ENCODE measurements around the gene RPAP3.

RPAP3 gene

GRCh38 chr12:47722136-47722834, 16.5 kb upstream of the RPAP3 start:
- H3K9ac ChIP-seq (ENCODE audit: low read length), result no peak overlapping the region
- no peaks in the 10 kb centered on the region for H4K20me1 ChIP-seq (ENCODE audit: insufficient read depth, low read length)
- H2AFZ ChIP-seq (ENCODE audit: low read length), result no peak overlapping the region
- H3K9me2 ChIP-seq (ENCODE audit: low read depth, low read length), result no peaks in the 10 kb centered on the region
- H3K36me3 ChIP-seq (ENCODE audit: insufficient read depth, low read length), result no peaks in the 10 kb centered on the region
- H3K4me1 ChIP-seq (ENCODE audit: insufficient read depth, low read length, severe bottlenecking), result peaks cover 2% of the 10 kb centered on the region
- no peaks in the 10 kb centered on the region for H3K9me3 ChIP-seq (ENCODE audit: low read length)
- H3F3A ChIP-seq (ENCODE audit: insufficient read depth, low read length), result no peaks in the 10 kb centered on the region
- H3K4me3 ChIP-seq (ENCODE audit: low read depth, low read length, poor library complexity, severe bottlenecking), result no peak overlapping the region
- H3K79me2 ChIP-seq (ENCODE audit: insufficient read depth, low read length), result no peaks in the 10 kb centered on the region
- H3K4me2 ChIP-seq (ENCODE audit: low read length), result no peak overlapping the region
- no peaks in the 10 kb centered on the region for H3K27me3 ChIP-seq (ENCODE audit: insufficient read depth, low read length)
- H3K27ac ChIP-seq (ENCODE audit: low read depth, low read length, poor library complexity, severe bottlenecking), result no peak overlapping the region
- TF ChIP-seq EZH2 (IDR thresholded peaks at IDR 0.05; ENCODE audit: borderline replicate concordance, low read length) (no peak), CTCF (IDR thresholded peaks at IDR 0.05; ENCODE audit: low read length) (no peak)

GRCh38 chr12:47721431-47721973, 15.7 kb upstream of the RPAP3 start:
- Histone ChIP-seq H3K36me3 (ENCODE audit: insufficient read depth, low read length) (no peaks in the 10 kb centered on the region), H3F3A (ENCODE audit: insufficient read depth, low read length) (no peaks in the 10 kb centered on the region)
- no peak for TF ChIP-seq EZH2 (IDR thresholded peaks at IDR 0.05; ENCODE audit: borderline replicate concordance, low read length)
- no peak for TF ChIP-seq CTCF (IDR thresholded peaks at IDR 0.05; ENCODE audit: low read length)

GRCh38 chr12:47718531-47718930, 12.7 kb upstream of the RPAP3 start:
- no peak overlapping the region for H3K9ac ChIP-seq (ENCODE audit: low read length)
- H3K9me3 ChIP-seq (ENCODE audit: low read length), result no peaks in the 10 kb centered on the region
- no peaks in the 10 kb centered on the region for H3K9me2 ChIP-seq (ENCODE audit: low read depth, low read length)
- H3K79me2 ChIP-seq (ENCODE audit: insufficient read depth, low read length), result no peaks in the 10 kb centered on the region
- no peak for TF ChIP-seq CTCF (IDR thresholded peaks at IDR 0.05; ENCODE audit: low read length)
- peaks cover 5% of the 10 kb centered on the region for H3K4me1 ChIP-seq (ENCODE audit: insufficient read depth, low read length, severe bottlenecking)
- no peak overlapping the region for H3K4me3 ChIP-seq (ENCODE audit: low read depth, low read length, poor library complexity, severe bottlenecking)
- no peak overlapping the region for H3K4me2 ChIP-seq (ENCODE audit: low read length)
- H3K27me3 ChIP-seq (ENCODE audit: insufficient read depth, low read length), result no peaks in the 10 kb centered on the region
- no peaks in the 10 kb centered on the region for H3F3A ChIP-seq (ENCODE audit: insufficient read depth, low read length)
- H2AFZ ChIP-seq (ENCODE audit: low read length), result no peak overlapping the region
- H3K27ac ChIP-seq (ENCODE audit: low read depth, low read length, poor library complexity, severe bottlenecking), result no peak overlapping the region
- no peaks in the 10 kb centered on the region for H4K20me1 ChIP-seq (ENCODE audit: insufficient read depth, low read length)
- no peaks in the 10 kb centered on the region for H3K36me3 ChIP-seq (ENCODE audit: insufficient read depth, low read length)

More at GRCh38 chr12:47721431-47721973, 15.7 kb upstream of the RPAP3 start:
- Histone ChIP-seq H2AFZ (ENCODE audit: low read length) (no peak overlapping the region), H3K9ac (ENCODE audit: low read length) (no peak overlapping the region), H3K27ac (ENCODE audit: low read depth, low read length, poor library complexity, severe bottlenecking) (no peak overlapping the region), H3K9me2 (ENCODE audit: low read depth, low read length) (no peaks in the 10 kb centered on the region), H3K79me2 (ENCODE audit: insufficient read depth, low read length) (no peaks in the 10 kb centered on the region), H3K4me3 (ENCODE audit: low read depth, low read length, poor library complexity, severe bottlenecking) (no peak overlapping the region), H3K27me3 (ENCODE audit: insufficient read depth, low read length) (no peaks in the 10 kb centered on the region), H3K9me3 (ENCODE audit: low read length) (no peaks in the 10 kb centered on the region), H4K20me1 (ENCODE audit: insufficient read depth, low read length) (no peaks in the 10 kb centered on the region), H3K4me2 (ENCODE audit: low read length) (no peak overlapping the region), H3K4me1 (ENCODE audit: insufficient read depth, low read length, severe bottlenecking) (peaks cover 5% of the 10 kb centered on the region)
